Skeletal muscle tissue (tissue), 4 donors: Measurements from ENCODE around the gene DPY19L1. TPM values are rescaled to one million over a fixed set of nuclear protein-coding genes. Genes with fewer than 3 reads are reported as not detected.
"Not testable (repeated sequence)": the region's sequence is repeated elsewhere in the genome, so short reads cannot be mapped to it uniquely, and the experiment has no call there.

ENCODE experiments used
- H3K27ac ChIP-seq: one replicate; pipeline ENCODE4 v1.7.0; 2013; ENCODE audit warnings: mild to moderate bottlenecking, low read depth, low read length, inconsistent platforms
- H3K27me3 ChIP-seq, 3 donors: one replicate each; pipeline ENCODE4 v1.7.0; 2013; ENCODE audit warnings: low read length in 3 of 3; ENCODE audit not compliant: control insufficient read depth in 3 of 3, insufficient read depth in 3 of 3
- H3K36me3 ChIP-seq, 3 donors: one replicate each; pipeline ENCODE4 v1.7.0; 2013; ENCODE audit warnings: low read length in 3 of 3; ENCODE audit not compliant: control insufficient read depth in 3 of 3, insufficient read depth in 3 of 3
- H3K4me1 ChIP-seq, 3 donors: one replicate each; pipeline ENCODE4 v1.7.0; 2013; ENCODE audit warnings: low read length in 3 of 3, mild to moderate bottlenecking in 3 of 3; ENCODE audit not compliant: control insufficient read depth in 3 of 3, insufficient read depth in 3 of 3
- H3K4me3 ChIP-seq, 3 donors: one replicate each; pipeline ENCODE4 v1.7.0; 2013; ENCODE audit warnings: low read length in 3 of 3
- H3K9ac ChIP-seq, 3 donors: one replicate each; pipeline ENCODE4 v1.7.0; 2013; ENCODE audit warnings: low read length in 3 of 3, mild to moderate bottlenecking in 3 of 3, moderate library complexity in 2 of 3, low read depth in 1 of 3
- H3K9me3 ChIP-seq, 3 donors: one replicate each; pipeline ENCODE4 v1.7.0; 2013; ENCODE audit warnings: low read length in 3 of 3; ENCODE audit not compliant: control insufficient read depth in 3 of 3
- total RNA-seq: library from RNA; depleted of rRNA; stranded (reverse); fragments of >200 nt; gene quantifications from one replicate; pipeline ENCODE4 v1.2.3, GENCODE V29; 2014
- donor health status: Osteomylitis.

DPY19L1 gene
- total RNA-seq, 1 donor from 2014 or later, result 20.4 TPM

- no peak overlapping the region for H3K9ac ChIP-seq
- no peaks in the 10 kb centered on the region for H3K36me3 ChIP-seq
- H3K27me3 ChIP-seq, result no peaks in the 10 kb centered on the region
- no peaks in the 10 kb centered on the region for H3K9me3 ChIP-seq
- no peaks in the 10 kb centered on the region for H3K4me1 ChIP-seq
- H3K27ac ChIP-seq, result no peak overlapping the region
- no peak overlapping the region for H3K4me3 ChIP-seq
Measured at GRCh38 chr7:34995757-34996156, 41.5 kb downstream of the DPY19L1 start.

GRCh38 chr7:34991938-34992840 is 45.1 kb downstream of the DPY19L1 start:
- Histone ChIP-seq H3K9ac (no peak overlapping the region), H3K9me3 (no peaks in the 10 kb centered on the region), H3K27ac (no peak overlapping the region)

GRCh38 chr7:34988442-34989125 is 48.7 kb downstream of the DPY19L1 start:
- not testable (repeated sequence) for H3K9me3 ChIP-seq, H3K36me3 ChIP-seq, H3K27me3 ChIP-seq, H3K9ac ChIP-seq, H3K4me1 ChIP-seq, H3K27ac ChIP-seq, H3K4me3 ChIP-seq

More at GRCh38 chr7:34991938-34992840, 45.1 kb downstream of the DPY19L1 start:
- Histone ChIP-seq H3K36me3 (no peaks in the 10 kb centered on the region), H3K4me1 (no peaks in the 10 kb centered on the region), H3K4me3 (no peak overlapping the region), H3K27me3 (no peaks in the 10 kb centered on the region)

- not testable (repeated sequence) for H3K9ac ChIP-seq, H3K9me3 ChIP-seq, H3K4me1 ChIP-seq, H3K27ac ChIP-seq, H3K27me3 ChIP-seq, H3K4me3 ChIP-seq, H3K36me3 ChIP-seq
Measured at GRCh38 chr7:34985155-34985554, 52.1 kb downstream of the DPY19L1 start.

GRCh38 chr7:34984140-34984539 is 53.1 kb downstream of the DPY19L1 start:
- not testable (repeated sequence) for H3K4me3 ChIP-seq, H3K9me3 ChIP-seq, H3K27me3 ChIP-seq, H3K27ac ChIP-seq, H3K36me3 ChIP-seq, H3K4me1 ChIP-seq, H3K9ac ChIP-seq

GRCh38 chr7:34982371-34983019 is 54.8 kb downstream of the DPY19L1 start:
- Histone ChIP-seq H3K4me1 (no peaks in the 10 kb centered on the region), H3K9me3 (no peaks in the 10 kb centered on the region), H3K9ac (no peak overlapping the region), H3K27ac (no peak overlapping the region), H3K4me3 (no peak overlapping the region), H3K27me3 (no peaks in the 10 kb centered on the region), H3K36me3 (no peaks in the 10 kb centered on the region)

- not testable (repeated sequence) for H3K36me3 ChIP-seq, H3K4me1 ChIP-seq, H3K27ac ChIP-seq, H3K9me3 ChIP-seq, H3K27me3 ChIP-seq, H3K9ac ChIP-seq, H3K4me3 ChIP-seq
Measured at GRCh38 chr7:34979124-34979523, 58.2 kb downstream of the DPY19L1 start.

- H3K4me1 ChIP-seq, result no peaks in the 10 kb centered on the region
- no peak overlapping the region for H3K27ac ChIP-seq
- H3K9me3 ChIP-seq, result no peaks in the 10 kb centered on the region
- no peaks in the 10 kb centered on the region for H3K27me3 ChIP-seq
- no peak overlapping the region for H3K4me3 ChIP-seq
- peaks cover 0 to 3% (median 0%) of the 10 kb centered on the region in 3 donors for H3K36me3 ChIP-seq
- H3K9ac ChIP-seq, result no peak overlapping the region
Measured at GRCh38 chr7:34973400-34973760, 63.9 kb downstream of the DPY19L1 start.

GRCh38 chr7:34972739-34973399 is 64.4 kb downstream of the DPY19L1 start:
- not testable (repeated sequence) for H3K27ac ChIP-seq, H3K27me3 ChIP-seq, H3K4me3 ChIP-seq, H3K9ac ChIP-seq, H3K4me1 ChIP-seq, H3K9me3 ChIP-seq, H3K36me3 ChIP-seq

- not testable (repeated sequence) for H3K4me1 ChIP-seq, H3K9ac ChIP-seq, H3K36me3 ChIP-seq, H3K4me3 ChIP-seq, H3K27ac ChIP-seq, H3K9me3 ChIP-seq, H3K27me3 ChIP-seq
Measured at GRCh38 chr7:34967818-34968217, 69.5 kb downstream of the DPY19L1 start.
